HepG2 (cell line): Measurements from ENCODE around the gene NBEAL2. TPM values are rescaled to one million over a fixed set of nuclear protein-coding genes. Genes with fewer than 3 reads are reported as not detected.

Experiments
- ATAC-seq: fragments of 200-7000 bp; cut with Tn5 transposase; 3 replicates; pipeline ENCODE4 v1.9.1; 2020; ENCODE audit warnings: mild to moderate bottlenecking, moderate library complexity
- BruUV-seq: library from RNA; stranded (reverse); fragments of 400-500 nt; replicated peaks from 2 replicates; lab custom pipeline; 2021; lab: Mats Ljungman, UMichigan
- CTCF ChIA-PET: fragments of 300-600 bp; formaldehyde crosslinking; extraction: SDS; loops from one replicate; lab custom pipeline; 2021; ENCODE audit warnings: low total read pairs, inconsistent platforms, low intra/inter-chr PET ratio; lab: Yijun Ruan, JAX
- POLR2A ChIA-PET: fragments of 350-600 bp; sonication (Branson Sonifier 250); formaldehyde crosslinking; loops from one replicate; lab custom pipeline; 2020; ENCODE audit warnings: antibody characterized with exemption, inconsistent platforms; lab: Yijun Ruan, JAX
- DNase-seq: peaks from one replicate; pipeline ENCODE4 v3.0.0-alpha.2; 2015; ENCODE audit warnings: low spot score
- FAIRE-seq: peaks from 3 replicates; lab custom pipeline; 2011; peaks lifted over from hg19 to GRCh38; lab: Jason Lieb, UNC
- H2AFZ ChIP-seq: one replicate; pipeline ENCODE4 v1.6.1; 2011; ENCODE audit warnings: low read length, inconsistent platforms
- H3K27ac ChIP-seq: fragments of 300-600 bp; 3 replicates; pipeline ENCODE4 v1.8.0; 2011; ENCODE audit warnings: mixed run types, mild to moderate bottlenecking, mixed read lengths, low read length, inconsistent platforms; ENCODE audit not compliant: insufficient read depth; ENCODE audit errors: extremely low read length
- H3K27me3 ChIP-seq, 2 experiments: fragments of 200-600 bp in 1 of 2; 2 replicates in 1 of 2; 3 replicates in 1 of 2; pipeline versions ENCODE4 v1.6.0 to v1.8.0; 2011; ENCODE audit warnings: low read length in 2 of 2, mild to moderate bottlenecking in 2 of 2, moderate library complexity in 2 of 2, inconsistent platforms in 1 of 2; ENCODE audit not compliant: insufficient read depth in 2 of 2, control insufficient read depth in 1 of 2
- H3K36me3 ChIP-seq, 2 experiments: fragments of 200-600 bp in 1 of 2; replicated peaks in 1 of 2; 2 replicates in 1 of 2; 3 replicates in 1 of 2; pipeline versions ENCODE4 v1.5.1 to v1.8.0; 2011; ENCODE audit warnings: low read length in 2 of 2, inconsistent platforms in 1 of 2; ENCODE audit not compliant: insufficient read depth in 2 of 2, control insufficient read depth in 1 of 2
- H3K4me1 ChIP-seq: 2 replicates; pipeline ENCODE4 v1.5.1; 2012; ENCODE audit warnings: low read length, inconsistent platforms; ENCODE audit not compliant: insufficient read depth
- H3K4me2 ChIP-seq: 2 replicates; pipeline ENCODE4 v1.6.0; 2011; ENCODE audit warnings: low read depth, low read length, inconsistent platforms
- H3K4me3 ChIP-seq, 3 experiments: fragments of 200-600 bp in 1 of 3; sonication (generic), shearing (Covaris generic) in 1 of 3; replicated peaks in 1 of 3; 2 replicates each; pipeline ENCODE4 v1.5.1; 2011 to 2016; ENCODE audit warnings: low read length in 3 of 3, inconsistent platforms in 2 of 3, low read depth in 2 of 3, mild to moderate bottlenecking in 2 of 3, control low read depth in 1 of 3, mixed read lengths in 1 of 3; ENCODE audit not compliant: insufficient read depth in 1 of 3
- H3K79me2 ChIP-seq: one replicate; pipeline ENCODE4 v1.6.1; 2011; ENCODE audit warnings: low read length, inconsistent platforms; ENCODE audit not compliant: insufficient read depth
- H3K9ac ChIP-seq: 2 replicates; pipeline ENCODE4 v1.6.0; 2011; ENCODE audit warnings: mild to moderate bottlenecking, low read depth, low read length, inconsistent platforms; ENCODE audit not compliant: insufficient read depth
- H3K9me3 ChIP-seq: 2 replicates; pipeline ENCODE4 v1.5.1; 2012; ENCODE audit warnings: mild to moderate bottlenecking, low read length
- H4K20me1 ChIP-seq: 2 replicates; pipeline ENCODE4 v1.6.0; 2011; ENCODE audit warnings: inconsistent platforms, mild to moderate bottlenecking, low read length, moderate library complexity; ENCODE audit not compliant: insufficient read depth
- ATAD3A ChIP-seq: sonication (generic); formaldehyde crosslinking; IDR thresholded peaks from 2 replicates; pipeline ENCODE4 v1.4.0; 2020; ENCODE audit warnings: missing genetic modification reagents
- CBFB ChIP-seq: sonication (generic); formaldehyde crosslinking; IDR thresholded peaks from 2 replicates; pipeline ENCODE4 v1.4.0; 2020; ENCODE audit warnings: missing genetic modification reagents
- CTCF ChIP-seq: sonication (generic); formaldehyde crosslinking; IDR thresholded peaks from 2 replicates; pipeline ENCODE4 v1.5.0; 2020; ENCODE audit warnings: mild to moderate bottlenecking, missing genetic modification reagents, moderate library complexity
- EHMT2 ChIP-seq: fragments of 200-600 bp; sonication (generic); IDR thresholded peaks from 2 replicates; pipeline ENCODE4 v1.7.0; 2017; ENCODE audit warnings: antibody characterized with exemption, low read depth, low read length, borderline replicate concordance
- GTF2F1 ChIP-seq: fragments of 150-350 bp; IDR thresholded peaks from 2 replicates; pipeline ENCODE4 v1.6.1; 2014; ENCODE audit warnings: low read length
- HDAC2 ChIP-seq: sonication (generic); formaldehyde crosslinking; IDR thresholded peaks from 2 replicates; pipeline ENCODE4 v1.4.0; 2020; ENCODE audit warnings: missing genetic modification reagents
- HNRNPL ChIP-seq: fragments of 200-400 bp; formaldehyde crosslinking; IDR thresholded peaks from 2 replicates; pipeline ENCODE4 v1.6.1; 2017; ENCODE audit warnings: mild to moderate bottlenecking, low read depth, low read length
- MAF1 ChIP-seq: sonication (generic); formaldehyde crosslinking; IDR thresholded peaks from 2 replicates; pipeline ENCODE4 v1.5.0; 2020; ENCODE audit warnings: missing genetic modification reagents, borderline replicate concordance
- NFE2L1 ChIP-seq: sonication (generic); formaldehyde crosslinking; IDR thresholded peaks from 2 replicates; pipeline ENCODE4 v1.4.0; 2020; ENCODE audit warnings: missing genetic modification reagents, mild to moderate bottlenecking, borderline replicate concordance
- NFYB ChIP-seq: sonication (generic); formaldehyde crosslinking; IDR thresholded peaks from 2 replicates; pipeline ENCODE4 v1.4.0; 2020; ENCODE audit warnings: missing genetic modification reagents
- NR3C1 ChIP-seq: sonication (generic); formaldehyde crosslinking; IDR thresholded peaks from 2 replicates; pipeline ENCODE4 v1.4.0; 2020; ENCODE audit warnings: missing genetic modification reagents
- PHB2 ChIP-seq: fragments of 450-650 bp; IDR thresholded peaks from 2 replicates; pipeline ENCODE4 v1.6.1; 2018; ENCODE audit not compliant: partially characterized antibody
- PTBP1 ChIP-seq: fragments of 200-400 bp; formaldehyde crosslinking; IDR thresholded peaks from 2 replicates; pipeline ENCODE4 v1.6.1; 2018; ENCODE audit warnings: low read length, low read depth; ENCODE audit not compliant: poor library complexity, severe bottlenecking
- SMARCE1 ChIP-seq: fragments of 450-650 bp; IDR thresholded peaks from 2 replicates; pipeline ENCODE4 v1.6.1; 2017; ENCODE audit warnings: borderline replicate concordance
- ZNF24 ChIP-seq: fragments of 450-650 bp; IDR thresholded peaks from 2 replicates; pipeline ENCODE4 v1.6.1; 2017; ENCODE audit warnings: antibody characterized with exemption, mild to moderate bottlenecking
- ZNF34 ChIP-seq: sonication (generic); formaldehyde crosslinking; IDR thresholded peaks from 2 replicates; pipeline ENCODE4 v1.4.0; 2020; ENCODE audit warnings: mild to moderate bottlenecking, missing genetic modification reagents, borderline replicate concordance
- WGBS: methylation state at CpG from one replicate; pipeline ENCODE4 v1.1.6; 2017; ENCODE audit warnings: low lambda C conversion rate; 5-methylcytosine and 5-hydroxymethylcytosine counted together
- in situ Hi-C: cut with HindIII; loops from 2 replicates; pipeline ENCODE4 v1.10.0; 2017; ENCODE audit warnings: low pct_unique_long_range_greater_than_20kb; ENCODE audit not compliant: extremely low pct_ligation_motif_present
- intact Hi-C: fragments of 100-400 bp; cut with micrococcal nuclease; formaldehyde crosslinking; loops from one replicate; pipeline ENCODE4 v1.10.0; 2022; ENCODE audit not compliant: unreplicated experiment
- polyA plus RNA-seq, 8 experiments: library from polyadenylated mRNA; depleted of rRNA in 3 of 8; stranded (reverse) in 7 of 8; unstranded in 1 of 8; fragments of >200 nt; fragmentation: Illumina TruSeq in 4 of 8; extraction: Trizol in 4 of 8; gene quantifications; 2 replicates each; pipeline versions ENCODE4 v1.2.1 to v1.2.3, GENCODE V29; 2011 to 2016; ENCODE audit warnings: low read depth in 4 of 8, missing spikeins in 1 of 8, mixed read lengths in 1 of 8; ENCODE audit not compliant: insufficient read depth in 1 of 8
- total RNA-seq, 5 experiments: library from RNA; depleted of rRNA; stranded (reverse); fragments of >200 nt; fragmentation: Illumina TruSeq; extraction: Trizol; gene quantifications; 2 replicates each; pipeline ENCODE4 v1.2.3, GENCODE V29; 2016; ENCODE audit warnings: low read depth in 1 of 5
- TF ChIP-seq, protein P1 (sequence below), 2 experiments: sonication (generic) in 1 of 2; formaldehyde crosslinking in 1 of 2; IDR thresholded peaks; 2 replicates each; pipeline versions ENCODE4 v1.6.1 to v1.9.0; 2014 to 2022; ENCODE audit warnings: antibody characterized with exemption in 1 of 2, borderline replicate concordance in 1 of 2, inconsistent platforms in 1 of 2, low read depth in 1 of 2, missing genetic modification reagents in 1 of 2

The NBEAL2 gene
- total and polyA plus RNA-seq, 2 of the 13 experiments (the other 11 are each of a cell fraction or from before 2014, with no cell fraction given) = 9.7 to 12.4 TPM

- ATAC-seq = no peak
- POLR2A ChIA-PET = no interaction called here
- intact Hi-C loops = no loop called here
Observed at GRCh38 chr3:46962990-46963389, 16.5 kb upstream of the NBEAL2 start.

More at GRCh38 chr3:46962990-46963389, 16.5 kb upstream of the NBEAL2 start:
- Histone ChIP-seq H3K4me3 (no peak overlapping the region), H4K20me1 (peaks cover 72% of the 10 kb centered on the region), H3K9ac (no peak overlapping the region), H3K9me3 (no peaks in the 10 kb centered on the region), H3K36me3 (peaks cover 5 to 22% of the 10 kb centered on the region in 2 experiments; a peak in 4 of 5 replicates), H3K4me2 (no peak overlapping the region), H2AFZ (no peak overlapping the region), H3K27me3 (no peaks in the 10 kb centered on the region), H3K27ac (no peak overlapping the region), H3K4me1 (peaks cover 83% of the 10 kb centered on the region), H3K79me2 (peaks cover 82% of the 10 kb centered on the region)
- DNase-seq (no peak), FAIRE-seq (no peak)
- TF ChIP-seq ATAD3A (CRISPR knock-in tag) (no peak), CTCF (CRISPR knock-in tag) (no peak), NR3C1 (CRISPR knock-in tag) (no peak), MAF1 (CRISPR knock-in tag) (no peak), ZNF34 (CRISPR knock-in tag) (no peak), PHB2 (no peak), CBFB (no peak), NFE2L1 (CRISPR knock-in tag) (no peak), HNRNPL (no peak), EHMT2 (no peak), GTF2F1 (no peak), NFYB (no peak), ZNF24 (no peak), HDAC2 (CRISPR knock-in tag) (no peak), PTBP1 (no peak), SMARCE1 (no peak)
- TF ChIP-seq, protein P1, sequence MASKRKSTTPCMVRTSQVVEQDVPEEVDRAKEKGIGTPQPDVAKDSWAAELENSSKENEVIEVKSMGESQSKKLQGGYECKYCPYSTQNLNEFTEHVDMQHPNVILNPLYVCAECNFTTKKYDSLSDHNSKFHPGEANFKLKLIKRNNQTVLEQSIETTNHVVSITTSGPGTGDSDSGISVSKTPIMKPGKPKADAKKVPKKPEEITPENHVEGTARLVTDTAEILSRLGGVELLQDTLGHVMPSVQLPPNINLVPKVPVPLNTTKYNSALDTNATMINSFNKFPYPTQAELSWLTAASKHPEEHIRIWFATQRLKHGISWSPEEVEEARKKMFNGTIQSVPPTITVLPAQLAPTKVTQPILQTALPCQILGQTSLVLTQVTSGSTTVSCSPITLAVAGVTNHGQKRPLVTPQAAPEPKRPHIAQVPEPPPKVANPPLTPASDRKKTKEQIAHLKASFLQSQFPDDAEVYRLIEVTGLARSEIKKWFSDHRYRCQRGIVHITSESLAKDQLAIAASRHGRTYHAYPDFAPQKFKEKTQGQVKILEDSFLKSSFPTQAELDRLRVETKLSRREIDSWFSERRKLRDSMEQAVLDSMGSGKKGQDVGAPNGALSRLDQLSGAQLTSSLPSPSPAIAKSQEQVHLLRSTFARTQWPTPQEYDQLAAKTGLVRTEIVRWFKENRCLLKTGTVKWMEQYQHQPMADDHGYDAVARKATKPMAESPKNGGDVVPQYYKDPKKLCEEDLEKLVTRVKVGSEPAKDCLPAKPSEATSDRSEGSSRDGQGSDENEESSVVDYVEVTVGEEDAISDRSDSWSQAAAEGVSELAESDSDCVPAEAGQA (IDR thresholded peaks at IDR 0.05; ENCODE audit: low read depth) = no peak
- TF ChIP-seq, protein P1 (CRISPR knock-in tag; IDR thresholded peaks at IDR 0.05; ENCODE audit: borderline replicate concordance) = no peak
- CTCF ChIA-PET = no interaction called here
- no TSS peak for BruUV-seq
- in situ Hi-C loops = no loop called here
- 100% methylated on average over 1 of the region's 1 CpG for WGBS
